GM21381 (cell line): ENCODE data around the gene SLC25A30.
"Not testable (repeated sequence)": the region's sequence is repeated elsewhere in the genome, so short reads cannot be mapped to it uniquely, and the experiment has no call there.

Experiments used
- ATAC-seq: cut with Tn5 transposase; IDR thresholded peaks from one replicate; pipeline ENCODE4 v1.9.1; 2021; ENCODE audit warnings: mild to moderate bottlenecking, moderate library complexity; ENCODE audit not compliant: unreplicated experiment

The SLC25A30 gene

DNA sequence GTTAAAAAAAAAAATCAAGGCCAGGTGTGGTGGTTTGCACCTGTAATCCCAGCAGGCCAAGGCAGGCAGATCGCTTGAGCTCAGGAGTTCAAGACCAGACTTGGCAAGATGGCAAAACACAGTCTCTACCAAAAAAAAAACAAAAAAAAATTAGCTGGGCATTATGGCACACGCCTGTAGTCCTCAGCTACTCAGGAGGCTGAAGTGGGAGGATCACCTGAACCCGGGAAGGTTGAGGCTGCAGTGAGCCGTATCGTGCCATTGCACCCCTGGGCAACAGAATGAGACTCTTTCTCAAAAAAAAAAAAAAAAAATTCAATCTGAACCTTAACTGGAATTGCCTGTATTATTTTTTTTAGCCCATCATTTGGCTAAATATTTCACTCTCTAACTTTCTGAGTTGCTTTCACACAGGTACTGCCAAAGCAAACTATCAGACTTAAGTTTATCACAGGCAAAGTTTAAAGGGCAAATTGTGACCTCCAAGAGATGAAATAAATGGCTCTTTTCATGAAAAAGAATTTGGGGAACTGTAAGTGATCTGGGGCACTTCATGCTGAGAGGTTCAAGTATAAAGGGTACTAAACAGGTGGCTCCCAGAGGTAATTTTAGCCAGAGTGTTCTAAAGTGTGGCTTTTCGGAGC is 14.7 kb upstream of the SLC25A30 start:
- no peak for ATAC-seq

DNA sequence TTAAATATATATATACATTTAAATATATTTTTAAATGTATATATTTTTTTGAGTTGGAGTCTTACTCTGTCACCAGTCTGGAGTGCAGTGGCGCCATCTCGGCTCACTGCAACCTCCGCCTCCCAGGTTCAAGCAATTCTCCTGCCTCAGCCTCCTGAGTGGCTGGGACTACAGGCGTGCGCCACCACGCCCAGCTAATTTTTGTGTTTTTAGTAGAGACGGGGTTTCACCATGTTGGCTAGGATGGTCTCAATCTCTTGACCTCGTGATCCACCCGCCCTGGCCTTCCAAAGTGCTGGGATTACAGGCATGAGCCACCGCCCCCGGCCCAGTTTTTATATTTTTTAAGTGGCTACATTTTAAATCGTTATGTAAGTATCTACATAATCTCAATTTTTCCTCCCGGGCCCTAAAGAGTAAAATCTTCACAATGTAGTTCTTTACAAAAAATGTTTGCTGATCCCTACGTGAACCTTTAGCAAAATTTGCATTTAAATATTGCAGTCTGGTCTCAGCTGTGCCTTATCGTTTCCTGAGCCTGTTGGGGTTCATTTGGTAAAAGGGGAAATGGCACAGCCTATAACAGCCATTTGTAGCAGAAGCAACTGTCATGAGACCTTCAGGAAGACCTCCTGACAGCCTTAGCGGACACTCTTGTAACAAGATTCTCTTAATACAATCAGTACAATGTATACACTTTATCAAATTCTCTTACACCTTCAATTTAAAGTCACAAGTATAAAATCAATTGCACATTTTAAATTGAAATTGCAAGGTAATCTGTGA is 8.1 kb upstream of the SLC25A30 start:
- not testable (repeated sequence) for ATAC-seq

DNA sequence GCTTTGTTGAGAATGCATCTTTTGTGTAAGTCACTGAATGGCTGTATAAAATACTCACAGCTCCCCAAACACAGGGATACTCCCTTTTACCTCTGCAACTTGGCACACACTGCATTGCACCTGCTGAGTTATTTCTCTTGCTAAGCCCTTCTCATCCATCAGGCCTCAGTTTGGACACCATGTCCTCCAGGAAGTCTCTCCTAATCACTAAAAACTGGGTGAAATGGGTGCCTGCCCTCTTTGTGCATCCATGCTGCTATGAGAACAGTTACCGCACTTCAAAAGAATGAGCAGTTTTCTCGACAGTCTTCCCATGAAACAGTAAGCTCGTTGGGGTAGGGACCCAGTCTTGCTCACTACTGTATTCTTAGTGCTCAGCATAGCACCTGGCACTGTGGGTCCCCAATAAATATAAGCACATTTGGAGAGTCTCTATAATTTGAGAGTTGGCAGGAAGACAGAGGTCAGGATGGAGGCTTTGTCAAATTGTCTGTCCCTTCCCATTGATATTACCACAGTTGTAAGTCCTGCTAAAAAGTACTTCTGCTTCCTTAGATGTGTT is 4.6 kb upstream of the SLC25A30 start:
- no peak for ATAC-seq

DNA sequence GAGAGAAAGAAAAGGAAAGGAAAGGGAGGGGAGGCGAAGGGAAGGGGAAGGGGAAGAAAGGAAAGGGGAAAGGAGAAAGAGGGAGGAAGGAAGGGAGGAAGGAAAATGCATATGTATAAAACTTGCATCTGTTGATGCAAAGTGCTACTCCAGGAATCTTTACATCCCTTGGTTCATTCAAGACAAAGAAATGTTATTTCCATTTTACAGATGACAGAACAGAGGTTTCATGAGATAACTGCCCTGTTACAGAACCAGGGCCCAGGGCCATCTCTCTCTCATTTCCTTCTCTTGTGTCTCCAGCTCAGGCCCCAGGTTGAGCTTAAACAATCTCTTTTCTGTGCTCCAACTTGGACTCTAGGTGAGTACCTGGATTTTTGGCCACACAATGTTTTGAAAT is 1.8 kb upstream of the SLC25A30 start:
- no peak for ATAC-seq

DNA sequence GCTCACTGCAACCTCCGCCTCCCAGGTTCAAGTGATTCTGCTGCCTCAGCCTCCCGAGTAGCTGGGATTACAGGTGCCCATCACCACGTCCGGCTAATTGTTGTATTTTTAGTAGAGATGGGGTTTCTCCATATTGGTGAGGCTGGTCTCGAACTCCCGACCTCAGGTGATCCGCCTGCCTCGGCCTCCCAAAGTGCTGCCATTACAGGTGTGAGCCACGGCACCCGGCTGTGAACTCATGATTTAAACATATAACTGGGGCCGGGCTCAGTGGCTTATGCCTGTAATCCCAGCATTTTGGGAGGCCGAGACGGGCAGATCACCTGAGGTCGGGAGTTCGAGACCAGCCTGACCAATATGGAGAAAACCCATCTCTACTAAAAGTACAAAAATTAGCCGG is 1.2 kb upstream of the SLC25A30 start:
- ATAC-seq = not testable (repeated sequence)

DNA sequence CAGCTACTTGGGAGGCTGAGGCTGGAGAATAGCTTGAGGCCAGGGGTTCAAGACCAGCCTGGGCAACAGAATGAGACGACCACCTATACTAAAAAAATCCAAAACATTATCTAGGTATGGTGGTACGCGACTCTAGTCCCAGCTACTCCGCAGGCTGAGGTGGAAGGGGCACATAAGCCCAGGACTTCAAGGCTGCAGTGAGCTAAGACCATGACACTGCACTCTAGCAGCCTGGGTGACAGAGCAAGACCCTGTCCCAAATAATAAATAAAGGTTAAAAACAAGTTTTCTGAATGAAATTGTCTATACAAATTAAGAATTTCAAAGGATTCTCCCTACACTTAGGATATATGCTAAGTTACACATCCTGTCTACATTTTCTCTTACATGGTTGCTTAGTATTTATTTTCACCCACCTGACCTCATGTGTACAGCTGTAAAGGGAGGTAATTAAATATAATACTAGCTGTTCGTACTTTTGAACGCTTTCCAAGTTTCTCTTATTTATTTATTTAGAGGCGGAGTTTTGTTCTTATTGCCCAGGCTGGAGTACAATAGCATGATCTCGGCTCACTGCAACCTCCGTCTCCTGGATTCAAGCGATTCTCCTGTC is 1.6 kb downstream of the SLC25A30 start:
- no peak for ATAC-seq

DNA sequence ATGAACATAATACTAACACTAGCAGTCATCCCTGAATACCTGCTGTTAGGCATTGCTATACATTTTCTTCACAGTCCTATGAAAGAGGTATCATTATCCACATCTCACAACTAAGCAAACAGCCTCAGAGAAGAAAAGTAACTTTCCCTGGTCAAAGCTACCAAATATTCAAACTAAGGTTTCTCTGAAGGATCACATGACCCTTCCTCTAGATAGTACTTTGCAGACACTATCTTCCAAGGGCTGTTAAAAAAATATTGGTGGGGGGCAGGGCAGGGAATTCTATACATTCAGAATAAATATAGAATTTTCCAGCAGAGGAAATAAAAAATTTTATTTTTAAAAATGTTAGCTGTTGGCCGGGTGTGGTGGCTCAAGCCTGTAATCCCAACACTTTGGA is 3.1 kb downstream of the SLC25A30 start:
- ATAC-seq = no peak

DNA sequence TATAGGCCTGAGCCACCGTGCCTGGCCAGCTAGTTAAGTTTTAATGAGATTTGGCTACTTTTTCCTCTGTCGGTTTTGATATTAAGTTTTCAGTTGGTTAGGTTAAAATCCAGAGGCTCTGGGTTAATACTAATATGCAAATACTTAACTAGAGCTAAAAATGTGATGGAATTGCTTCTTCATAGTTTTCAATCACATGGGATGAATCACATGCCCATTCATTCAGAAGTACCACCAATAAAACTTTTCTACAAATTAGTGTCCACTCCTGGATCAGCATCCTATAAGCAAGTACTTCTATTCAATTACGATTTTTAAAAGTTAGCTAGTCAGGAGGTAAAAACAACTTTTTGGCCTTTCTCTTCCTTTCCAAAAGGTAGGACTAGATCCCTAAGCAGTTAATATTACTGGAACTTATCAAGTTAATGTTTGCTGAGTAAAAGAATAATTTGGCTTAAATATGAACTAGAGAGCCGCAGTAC is 4.3 kb downstream of the SLC25A30 start:
- ATAC-seq = no peak

DNA sequence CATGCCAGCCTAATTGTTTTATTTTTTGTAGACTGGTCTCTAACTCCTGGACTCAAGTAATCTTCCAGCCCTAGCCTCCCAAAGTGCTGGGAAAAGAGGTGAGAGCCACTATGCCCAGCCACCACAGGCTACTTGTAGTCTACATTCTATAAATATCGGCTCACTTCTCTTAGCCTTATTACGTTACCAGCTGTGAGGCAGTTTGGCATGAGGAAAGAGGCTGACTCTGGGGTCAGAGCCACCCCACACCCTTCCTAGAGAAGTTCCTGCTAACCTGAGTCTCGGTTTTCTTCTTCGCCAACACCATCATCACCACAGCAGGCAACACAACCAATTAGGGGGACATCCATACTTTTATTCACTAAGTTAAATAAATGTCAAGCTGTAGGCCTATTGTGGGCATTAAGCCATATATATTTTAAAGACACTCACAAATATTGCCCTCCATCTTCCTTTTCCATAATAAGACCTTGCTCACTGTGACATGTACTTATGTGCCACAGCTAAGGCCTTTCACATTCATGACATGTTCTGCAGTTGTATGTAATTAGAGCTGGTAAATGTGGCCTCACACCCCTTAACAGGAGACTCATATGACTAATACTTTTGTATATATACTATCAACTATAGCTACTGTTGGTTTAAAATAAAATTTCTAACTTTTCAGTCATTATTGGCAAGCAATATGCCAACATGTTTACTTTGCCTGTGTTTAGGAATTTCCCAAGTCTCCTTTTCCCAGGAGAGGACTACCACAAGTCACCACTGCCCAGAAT is 5.7 kb downstream of the SLC25A30 start:
- ATAC-seq = no peak

DNA sequence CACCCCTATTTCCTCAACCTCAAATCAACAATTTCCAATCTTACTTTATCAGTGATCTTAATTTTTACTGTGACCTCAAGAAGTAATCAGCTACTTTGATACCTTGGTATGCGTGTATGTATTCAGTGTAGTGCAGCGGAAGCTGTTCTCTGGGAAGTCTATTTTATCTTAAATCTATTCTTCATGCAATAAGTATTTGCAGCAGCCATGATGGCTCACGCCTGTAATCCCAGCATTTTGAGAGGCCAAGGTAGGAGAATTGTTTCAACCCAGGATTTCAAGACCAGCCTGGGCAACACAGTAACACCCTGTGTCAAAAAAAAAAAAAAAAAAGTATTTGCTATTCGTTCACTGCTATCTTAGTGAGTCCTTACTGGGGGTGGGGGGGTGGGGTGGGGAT is 6.5 kb downstream of the SLC25A30 start:
- no peak for ATAC-seq

DNA sequence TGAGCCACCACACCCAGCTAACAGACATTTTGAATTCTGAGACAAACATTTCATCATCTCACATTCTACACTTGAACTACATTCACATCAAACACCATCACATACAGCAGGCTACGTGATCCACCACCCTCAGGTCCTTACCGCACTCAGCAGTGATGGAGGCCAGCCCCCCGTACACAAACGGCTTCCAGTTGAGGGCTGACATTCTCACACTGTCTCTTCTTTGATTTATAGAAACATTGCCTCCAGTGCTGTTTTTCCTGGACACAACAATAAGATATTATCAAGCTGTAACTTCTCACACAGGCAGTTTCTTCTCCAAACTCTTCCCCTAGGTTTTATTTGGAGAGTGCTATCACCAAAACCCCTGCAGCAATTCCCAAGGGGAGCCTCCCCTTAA is 7.0 kb downstream of the SLC25A30 start:
- ATAC-seq = no peak

DNA sequence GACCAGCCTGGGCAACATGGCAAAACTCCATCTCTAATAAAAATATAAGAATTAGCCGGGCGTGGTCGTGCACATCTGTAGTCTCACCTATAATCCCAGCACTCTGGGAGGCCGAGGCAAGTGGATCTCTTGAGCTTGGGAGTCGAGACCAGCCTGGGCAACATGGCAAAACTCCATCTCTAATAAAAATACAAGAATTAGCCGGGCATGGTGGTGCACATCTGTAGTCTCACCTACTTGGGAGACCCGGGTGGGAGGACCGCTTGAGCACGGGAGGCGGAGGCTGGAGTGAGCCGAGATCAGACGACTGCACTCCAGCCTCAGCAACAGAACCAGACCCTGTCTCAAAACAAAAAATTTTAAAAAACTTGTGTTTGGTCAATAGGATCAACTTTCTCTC is 7.7 kb downstream of the SLC25A30 start:
- no peak for ATAC-seq

DNA sequence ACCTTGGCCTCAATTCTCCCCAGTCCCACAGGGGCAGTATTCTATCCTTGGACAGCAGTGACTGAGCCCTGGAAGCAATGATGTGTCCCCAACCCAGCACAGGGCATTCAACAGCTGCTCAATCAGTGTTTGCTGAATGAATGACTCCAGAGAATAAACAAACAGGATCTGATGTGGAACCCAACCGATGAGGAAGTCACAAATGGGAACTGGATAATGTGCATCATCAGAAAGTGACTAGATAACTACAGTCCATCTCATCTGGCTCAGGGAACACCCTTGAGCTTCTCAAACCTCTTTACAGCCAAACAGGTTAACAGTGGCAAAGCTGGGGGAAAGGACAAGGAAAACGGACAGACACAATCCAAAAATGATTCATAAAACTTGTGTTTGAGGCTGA is 8.2 kb downstream of the SLC25A30 start:
- no peak for ATAC-seq

DNA sequence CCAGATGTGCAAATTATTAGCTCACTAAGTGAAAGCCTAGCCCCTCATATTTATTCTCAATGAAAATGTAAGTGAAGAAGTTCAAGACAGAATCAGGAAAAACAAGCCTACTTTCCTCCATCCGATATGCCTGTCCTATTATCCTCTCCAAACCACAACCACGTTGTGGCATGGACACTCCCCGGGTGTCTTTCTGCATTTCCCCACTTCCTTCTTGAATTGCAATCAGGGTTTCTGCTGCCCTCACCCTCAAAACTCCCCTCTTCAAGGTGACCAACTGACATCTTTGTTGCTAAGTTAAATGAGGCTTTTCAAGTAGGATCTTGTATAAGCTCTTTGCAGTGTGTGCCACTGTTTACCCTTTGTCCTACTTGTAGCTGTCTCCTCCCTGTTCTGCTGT is 11.8 kb downstream of the SLC25A30 start:
- ATAC-seq = no peak

DNA sequence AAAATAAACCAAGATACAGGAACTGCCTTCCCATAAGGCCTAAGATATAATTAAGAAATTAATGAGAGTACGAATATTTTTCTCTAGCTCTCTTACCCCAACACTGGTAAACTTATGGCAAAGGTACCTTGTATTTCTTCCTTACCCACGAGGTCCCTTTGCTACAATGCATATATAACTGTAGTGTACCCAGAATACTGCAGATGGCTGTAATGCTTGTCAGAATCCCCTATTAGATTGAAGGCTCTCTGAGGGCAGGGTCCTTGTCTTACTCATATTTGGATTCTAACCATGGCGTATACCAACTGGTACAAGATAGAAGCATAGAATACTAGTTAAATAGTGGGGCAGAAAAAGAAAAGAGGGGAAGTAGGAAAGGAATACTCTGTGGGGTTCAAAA is 15.1 kb downstream of the SLC25A30 start:
- no peak for ATAC-seq

DNA sequence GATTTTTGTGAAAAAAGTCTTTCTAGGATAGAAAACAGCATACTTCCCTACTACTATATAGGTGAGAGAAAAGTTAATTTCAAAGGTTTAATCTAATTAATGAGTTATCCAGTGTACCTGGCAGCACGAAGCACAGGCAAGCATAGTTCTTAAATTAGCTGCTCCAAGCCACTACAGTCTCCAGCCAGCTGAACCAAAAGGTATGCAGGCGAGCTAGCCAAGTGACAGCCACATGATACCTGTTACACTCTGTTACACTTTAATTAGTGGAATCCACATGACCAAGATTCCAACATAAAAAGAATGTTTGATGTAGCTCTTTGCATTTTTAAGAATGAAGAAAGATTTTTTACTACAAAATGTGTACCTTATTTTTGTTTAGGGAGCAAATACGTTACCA is 15.5 kb downstream of the SLC25A30 start:
- ATAC-seq = no peak

DNA sequence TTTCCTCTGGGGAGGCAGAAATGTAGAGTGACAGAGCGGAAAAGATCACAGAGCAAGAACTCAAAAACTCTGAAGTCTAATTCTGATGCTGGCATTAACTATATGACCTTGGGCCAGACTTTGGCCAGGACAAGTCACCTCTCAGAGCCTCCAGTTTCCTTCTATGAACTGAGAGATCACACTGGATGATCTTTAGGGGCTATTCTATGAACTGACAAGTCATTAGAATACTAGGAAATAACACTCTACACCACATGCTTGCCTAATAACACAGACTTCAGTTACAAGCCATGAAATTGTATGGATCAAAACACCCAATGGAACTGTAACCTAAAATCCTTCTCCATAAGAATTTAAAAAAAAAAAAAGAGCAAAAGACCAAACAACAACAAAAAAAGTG is 16.9 kb downstream of the SLC25A30 start:
- no peak for ATAC-seq

DNA sequence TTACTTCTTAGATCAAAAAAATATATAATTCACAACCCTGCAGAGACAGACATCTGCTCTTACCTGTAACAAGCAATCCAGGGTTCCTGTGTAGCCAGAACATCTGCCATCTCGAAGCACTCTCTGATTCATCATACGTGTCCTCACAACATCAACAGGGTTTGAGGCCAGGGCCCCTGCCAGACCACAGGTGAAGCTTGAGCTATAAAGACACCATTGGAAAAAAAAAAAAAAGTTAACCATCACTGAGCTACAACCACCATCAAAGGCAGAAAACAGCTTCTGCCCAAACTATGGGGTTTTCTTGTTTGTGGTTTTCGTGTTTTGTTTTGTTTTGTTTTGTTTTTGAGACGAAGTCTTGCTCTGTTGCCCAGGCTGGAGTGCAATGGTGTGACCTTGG is 19.3 kb downstream of the SLC25A30 start:
- ATAC-seq = no peak

DNA sequence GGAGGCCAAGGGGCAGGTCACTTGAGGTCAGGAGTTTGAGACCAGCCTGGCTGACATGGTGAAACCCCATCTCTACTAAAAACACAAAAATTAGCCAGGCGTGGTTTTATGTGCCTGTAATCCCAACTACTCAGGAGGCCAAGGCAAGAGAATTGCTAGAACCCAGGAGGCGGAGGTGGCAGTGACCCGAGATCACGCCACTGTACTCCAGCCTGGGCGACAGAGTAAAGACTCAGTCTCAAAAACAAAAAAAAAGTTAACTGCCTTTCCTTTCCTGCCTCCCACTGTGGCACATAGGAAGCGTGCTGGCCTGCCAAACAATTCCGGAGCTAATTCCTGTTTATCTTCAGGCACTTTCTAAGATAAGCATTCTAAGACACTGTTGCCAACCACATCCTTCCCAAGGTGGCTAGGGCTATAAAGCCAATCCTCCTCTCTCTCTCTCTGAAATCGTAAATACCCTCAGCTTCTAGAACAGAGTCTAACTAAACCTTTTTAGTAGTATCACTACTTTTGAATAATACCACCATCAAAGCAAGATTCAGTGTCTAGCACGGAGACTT is 21.6 kb downstream of the SLC25A30 start:
- ATAC-seq = no peak

DNA sequence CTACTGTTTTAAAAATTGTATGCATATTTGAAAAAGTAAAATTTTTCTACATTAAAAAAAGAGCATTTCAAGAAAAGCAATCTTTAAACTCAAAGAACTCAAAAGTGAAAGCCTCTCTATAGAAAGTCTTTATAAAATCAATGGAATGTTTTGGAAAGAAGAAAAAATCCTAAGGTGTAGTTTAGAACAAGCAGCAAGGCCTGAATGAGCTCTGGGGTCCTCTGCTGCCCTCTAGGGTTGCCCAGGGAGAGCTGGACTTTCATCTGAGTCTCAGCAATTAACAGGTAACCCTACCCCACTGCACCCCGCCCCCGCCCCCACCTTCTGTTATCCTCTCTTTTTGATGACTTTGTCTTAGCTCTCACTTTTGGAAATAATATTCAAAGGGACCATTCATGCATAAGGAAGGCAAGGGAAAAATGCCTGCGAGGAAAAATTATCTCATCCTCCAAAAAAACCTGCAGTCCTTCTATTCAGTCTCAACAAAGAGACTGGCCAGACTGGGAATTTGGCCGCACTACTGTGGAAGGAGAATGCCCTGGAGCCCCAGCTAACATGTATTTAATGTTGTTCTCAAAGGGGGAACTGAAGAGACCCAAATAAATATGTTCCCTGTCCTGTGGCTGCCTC is 24.1 kb downstream of the SLC25A30 start:
- no peak for ATAC-seq
